ENCODE data around the gene MYZAP.

MYZAP gene

DNA sequence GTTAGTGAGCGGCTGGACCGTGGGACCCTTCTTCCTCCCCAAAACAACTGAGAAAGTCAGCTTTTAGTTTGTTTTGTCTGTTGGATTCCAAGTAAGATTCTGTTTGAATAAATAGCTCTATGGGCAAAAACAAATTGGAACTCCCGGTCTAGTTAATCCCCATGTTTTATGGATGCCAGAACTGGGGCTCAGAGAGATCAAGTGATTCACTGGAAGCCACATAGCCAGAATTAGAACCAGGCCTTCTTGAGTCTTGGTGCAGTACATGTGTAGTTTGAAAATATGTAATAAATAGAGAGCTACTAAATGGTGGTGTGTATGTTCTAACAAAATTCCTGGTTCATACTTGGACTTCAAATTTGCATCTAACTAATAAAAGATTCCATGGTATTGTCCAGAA, 85.5 kb downstream of the MYZAP start:
- Histone ChIP-seq H3K9me3 (ENCODE audit: control insufficient read depth in 5 of 5, low read length in 5 of 5) (no peaks in the 10 kb centered on the region), H3K4me1 (ENCODE audit: control insufficient read depth in 5 of 5, insufficient read depth in 5 of 5, low read length in 5 of 5) (peaks cover 0 to 10% (median 3%) of the 10 kb centered on the region in 5 donors), H3K36me3 (ENCODE audit: control insufficient read depth in 5 of 5, insufficient read depth in 5 of 5, low read length in 5 of 5) (peaks cover 13 to 31% (median 21%) of the 10 kb centered on the region in 5 donors), H3K27ac (ENCODE audit: low read depth, low read length) (no peak overlapping the region), H3K27me3 (ENCODE audit: control insufficient read depth in 5 of 5, insufficient read depth in 4 of 5, low read length in 5 of 5) (no peaks in the 10 kb centered on the region), H3K4me3 (ENCODE audit: low read depth in 1 of 5, low read length in 5 of 5) (no peak overlapping the region), H3K9ac (ENCODE audit: low read length in 5 of 5) (no peak overlapping the region)

DNA sequence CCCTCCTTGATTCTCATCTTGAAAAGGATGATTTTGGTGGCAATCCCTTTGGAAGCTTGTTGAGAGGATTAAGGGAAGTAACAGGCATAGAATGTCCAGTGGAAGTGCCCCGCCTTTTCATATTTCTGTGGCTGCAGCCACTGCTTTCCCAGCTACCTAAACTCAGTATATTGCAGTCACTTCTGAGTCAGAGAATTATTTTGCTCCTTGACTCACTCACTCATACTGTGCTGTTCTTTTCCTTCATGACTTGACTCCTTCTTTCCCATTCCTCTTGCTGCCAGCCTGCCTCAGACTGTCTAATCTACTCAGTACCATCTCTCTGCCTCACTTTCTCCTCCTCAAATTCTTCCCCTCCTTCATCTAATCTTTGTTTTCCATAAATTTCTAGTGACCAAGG, 88.3 kb downstream of the MYZAP start:
- peaks cover 18 to 38% (median 29%) of the 10 kb centered on the region in 5 donors for H3K36me3 ChIP-seq (ENCODE audit: control insufficient read depth in 5 of 5, insufficient read depth in 5 of 5, low read length in 5 of 5)
- H3K9ac ChIP-seq (ENCODE audit: low read length in 5 of 5) = no peak overlapping the region
- no peaks in the 10 kb centered on the region for H3K9me3 ChIP-seq (ENCODE audit: control insufficient read depth in 5 of 5, low read length in 5 of 5)
- H3K27me3 ChIP-seq (ENCODE audit: control insufficient read depth in 5 of 5, insufficient read depth in 4 of 5, low read length in 5 of 5) = no peaks in the 10 kb centered on the region
- H3K4me3 ChIP-seq (ENCODE audit: low read depth in 1 of 5, low read length in 5 of 5) = no peak overlapping the region
- H3K4me1 ChIP-seq (ENCODE audit: control insufficient read depth in 5 of 5, insufficient read depth in 5 of 5, low read length in 5 of 5) = peaks cover 0 to 10% (median 3%) of the 10 kb centered on the region in 5 donors
- peak overlapping the region; percentile 37 for H3K27ac ChIP-seq (ENCODE audit: low read depth, low read length)

- H3K9ac ChIP-seq (ENCODE audit: low read length in 5 of 5) = no peak overlapping the region
- H3K27ac ChIP-seq (ENCODE audit: low read depth, low read length) = peak overlapping the region; percentile 37
- H3K4me1 ChIP-seq (ENCODE audit: control insufficient read depth in 5 of 5, insufficient read depth in 5 of 5, low read length in 5 of 5) = peaks cover 0 to 10% (median 3%) of the 10 kb centered on the region in 5 donors
These were observed 89.3 kb downstream of the MYZAP start for GRCh38 chr15:57681011-57681410.

GRCh38 chr15:57683481-57683880, 91.8 kb downstream of the MYZAP start:
- no peak overlapping the region for H3K4me3 ChIP-seq (ENCODE audit: low read depth in 1 of 5, low read length in 5 of 5)
- H3K27me3 ChIP-seq (ENCODE audit: control insufficient read depth in 5 of 5, insufficient read depth in 4 of 5, low read length in 5 of 5) = no peaks in the 10 kb centered on the region
- H3K27ac ChIP-seq (ENCODE audit: low read depth, low read length) = no peak overlapping the region
- H3K4me1 ChIP-seq (ENCODE audit: control insufficient read depth in 5 of 5, insufficient read depth in 5 of 5, low read length in 5 of 5) = peaks cover 0 to 10% (median 3%) of the 10 kb centered on the region in 5 donors
- H3K36me3 ChIP-seq (ENCODE audit: control insufficient read depth in 5 of 5, insufficient read depth in 5 of 5, low read length in 5 of 5) = peaks cover 8 to 27% (median 21%) of the 10 kb centered on the region in 5 donors
- H3K9me3 ChIP-seq (ENCODE audit: control insufficient read depth in 5 of 5, low read length in 5 of 5) = no peaks in the 10 kb centered on the region
- H3K9ac ChIP-seq (ENCODE audit: low read length in 5 of 5) = no peak overlapping the region

More at GRCh38 chr15:57681011-57681410, 89.3 kb downstream of the MYZAP start:
- no peak overlapping the region for H3K4me3 ChIP-seq (ENCODE audit: low read depth in 1 of 5, low read length in 5 of 5)
- H3K27me3 ChIP-seq (ENCODE audit: control insufficient read depth in 5 of 5, insufficient read depth in 4 of 5, low read length in 5 of 5) = no peaks in the 10 kb centered on the region
- H3K9me3 ChIP-seq (ENCODE audit: control insufficient read depth in 5 of 5, low read length in 5 of 5) = no peaks in the 10 kb centered on the region
- peaks cover 9 to 32% (median 21%) of the 10 kb centered on the region in 5 donors for H3K36me3 ChIP-seq (ENCODE audit: control insufficient read depth in 5 of 5, insufficient read depth in 5 of 5, low read length in 5 of 5)

GRCh38 chr15:57684491-57685151, 92.9 kb downstream of the MYZAP start:
- Histone ChIP-seq H3K27ac (ENCODE audit: low read depth, low read length) (peak overlapping the region; percentile 81), H3K4me1 (ENCODE audit: control insufficient read depth in 5 of 5, insufficient read depth in 5 of 5, low read length in 5 of 5) (peaks cover 0 to 10% (median 3%) of the 10 kb centered on the region in 5 donors), H3K9me3 (ENCODE audit: control insufficient read depth in 5 of 5, low read length in 5 of 5) (no peaks in the 10 kb centered on the region), H3K36me3 (ENCODE audit: control insufficient read depth in 5 of 5, insufficient read depth in 5 of 5, low read length in 5 of 5) (peaks cover 8 to 23% (median 17%) of the 10 kb centered on the region in 5 donors), H3K9ac (ENCODE audit: low read length in 5 of 5) (no peak overlapping the region), H3K4me3 (ENCODE audit: low read depth in 1 of 5, low read length in 5 of 5) (no peak overlapping the region), H3K27me3 (ENCODE audit: control insufficient read depth in 5 of 5, insufficient read depth in 4 of 5, low read length in 5 of 5) (no peaks in the 10 kb centered on the region)

- peaks cover 6 to 24% (median 21%) of the 10 kb centered on the region in 5 donors for H3K36me3 ChIP-seq (ENCODE audit: control insufficient read depth in 5 of 5, insufficient read depth in 5 of 5, low read length in 5 of 5)
- peaks cover 0 to 4% (median 0%) of the 10 kb centered on the region in 5 donors for H3K4me1 ChIP-seq (ENCODE audit: control insufficient read depth in 5 of 5, insufficient read depth in 5 of 5, low read length in 5 of 5)
- no peaks in the 10 kb centered on the region for H3K9me3 ChIP-seq (ENCODE audit: control insufficient read depth in 5 of 5, low read length in 5 of 5)
- peak overlapping the region; percentile 81 for H3K27ac ChIP-seq (ENCODE audit: low read depth, low read length)
- H3K9ac ChIP-seq (ENCODE audit: low read length in 5 of 5) = no peak overlapping the region
- no peaks in the 10 kb centered on the region for H3K27me3 ChIP-seq (ENCODE audit: control insufficient read depth in 5 of 5, insufficient read depth in 4 of 5, low read length in 5 of 5)
- H3K4me3 ChIP-seq (ENCODE audit: low read depth in 1 of 5, low read length in 5 of 5) = no peak overlapping the region
These were observed 93.8 kb downstream of the MYZAP start for GRCh38 chr15:57685306-57686095.

DNA sequence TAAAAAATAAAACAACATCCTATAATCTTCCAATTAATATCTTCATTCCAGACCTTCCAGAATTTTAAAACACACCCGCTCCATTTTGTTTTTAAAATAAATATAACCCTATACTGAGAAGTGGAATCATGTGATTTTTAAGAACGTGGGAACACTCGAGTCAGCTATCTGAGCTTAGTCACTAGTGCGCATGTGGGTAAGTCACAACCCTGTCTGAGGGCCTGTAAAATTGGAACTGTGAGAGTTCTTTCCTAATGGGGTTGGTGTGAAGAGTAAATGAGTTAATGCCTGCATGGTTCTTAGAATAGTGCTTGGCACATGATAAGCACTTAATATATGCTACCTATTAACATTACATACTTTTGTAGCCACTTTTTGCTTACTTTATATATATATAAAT, 95.0 kb downstream of the MYZAP start:
- H3K4me3 ChIP-seq (ENCODE audit: low read depth in 1 of 5, low read length in 5 of 5) = no peak overlapping the region
- no peak overlapping the region for H3K9ac ChIP-seq (ENCODE audit: low read length in 5 of 5)
- H3K4me1 ChIP-seq (ENCODE audit: control insufficient read depth in 5 of 5, insufficient read depth in 5 of 5, low read length in 5 of 5) = no peaks in the 10 kb centered on the region
- H3K27ac ChIP-seq (ENCODE audit: low read depth, low read length) = peak overlapping the region; percentile 81
- no peaks in the 10 kb centered on the region for H3K9me3 ChIP-seq (ENCODE audit: control insufficient read depth in 5 of 5, low read length in 5 of 5)
- peaks cover 8 to 27% (median 22%) of the 10 kb centered on the region in 5 donors for H3K36me3 ChIP-seq (ENCODE audit: control insufficient read depth in 5 of 5, insufficient read depth in 5 of 5, low read length in 5 of 5)
- H3K27me3 ChIP-seq (ENCODE audit: control insufficient read depth in 5 of 5, insufficient read depth in 4 of 5, low read length in 5 of 5) = no peaks in the 10 kb centered on the region

- H3K9ac ChIP-seq (ENCODE audit: low read length in 5 of 5) = no peak overlapping the region
- H3K4me1 ChIP-seq (ENCODE audit: control insufficient read depth in 5 of 5, insufficient read depth in 5 of 5, low read length in 5 of 5) = peaks cover 0 to 13% (median 0%) of the 10 kb centered on the region in 5 donors
- peak overlapping the region; percentile 44 for H3K27ac ChIP-seq (ENCODE audit: low read depth, low read length)
- no peaks in the 10 kb centered on the region for H3K9me3 ChIP-seq (ENCODE audit: control insufficient read depth in 5 of 5, low read length in 5 of 5)
- no peaks in the 10 kb centered on the region for H3K27me3 ChIP-seq (ENCODE audit: control insufficient read depth in 5 of 5, insufficient read depth in 4 of 5, low read length in 5 of 5)
- H3K4me3 ChIP-seq (ENCODE audit: low read depth in 1 of 5, low read length in 5 of 5) = no peak overlapping the region
- peaks cover 5 to 13% (median 5%) of the 10 kb centered on the region in 5 donors for H3K36me3 ChIP-seq (ENCODE audit: control insufficient read depth in 5 of 5, insufficient read depth in 5 of 5, low read length in 5 of 5)
These were observed 98.8 kb downstream of the MYZAP start for GRCh38 chr15:57690341-57690966.

DNA sequence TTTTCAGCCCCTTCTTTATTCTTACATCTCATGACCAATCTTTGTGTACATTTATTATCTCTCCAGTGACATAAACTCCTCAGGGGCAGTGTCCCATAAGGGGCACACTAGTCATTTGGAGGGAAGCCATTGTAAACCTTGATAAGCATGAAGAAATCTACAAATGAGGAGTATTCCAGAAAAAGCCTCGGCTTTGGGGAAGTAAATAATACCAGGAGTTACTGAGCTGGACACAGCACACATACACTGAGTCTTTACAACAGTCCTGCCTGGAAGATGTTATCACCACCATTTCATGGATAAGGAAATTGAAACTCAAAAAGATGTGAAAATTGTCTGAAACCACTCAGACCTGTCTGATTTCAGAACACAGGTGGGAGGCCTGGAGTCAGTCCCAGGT, 99.4 kb downstream of the MYZAP start:
- H3K9me3 ChIP-seq (ENCODE audit: control insufficient read depth in 5 of 5, low read length in 5 of 5) = no peaks in the 10 kb centered on the region
- peak overlapping the region; percentile 44 for H3K27ac ChIP-seq (ENCODE audit: low read depth, low read length)
- H3K4me3 ChIP-seq (ENCODE audit: low read depth in 1 of 5, low read length in 5 of 5) = no peak overlapping the region
- H3K36me3 ChIP-seq (ENCODE audit: control insufficient read depth in 5 of 5, insufficient read depth in 5 of 5, low read length in 5 of 5) = peaks cover 5 to 9% (median 5%) of the 10 kb centered on the region in 5 donors
- H3K4me1 ChIP-seq (ENCODE audit: control insufficient read depth in 5 of 5, insufficient read depth in 5 of 5, low read length in 5 of 5) = peaks cover 0 to 15% (median 0%) of the 10 kb centered on the region in 5 donors
- no peak overlapping the region for H3K9ac ChIP-seq (ENCODE audit: low read length in 5 of 5)
- no peaks in the 10 kb centered on the region for H3K27me3 ChIP-seq (ENCODE audit: control insufficient read depth in 5 of 5, insufficient read depth in 4 of 5, low read length in 5 of 5)
